ENCODE measurements around the gene IL6R.
A peak's percentile ranks its signal among the peaks of the same experiment; 100 is the strongest.

The IL6R gene

GRCh38 chr1:154427173-154428139 is 22.3 kb downstream of the IL6R start:
- DNase-seq (ENCODE audit: low read depth in 3 of 3): no peak

- DNase-seq (ENCODE audit: low read depth in 3 of 3): no peak
These were observed 24.0 kb downstream of the IL6R start for GRCh38 chr1:154429118-154429517.

GRCh38 chr1:154429841-154430611 is 24.9 kb downstream of the IL6R start:
- DNase-seq (ENCODE audit: low read depth in 3 of 3): no peak

- DNase-seq (ENCODE audit: low read depth in 3 of 3): no peak
These were observed 25.8 kb downstream of the IL6R start for GRCh38 chr1:154430903-154431302.

- peak in 2 of 3 donors; percentile 53 to 58 for DNase-seq (ENCODE audit: low read depth in 3 of 3)
These were observed 26.6 kb downstream of the IL6R start for GRCh38 chr1:154431586-154432373.

- DNase-seq (ENCODE audit: low read depth in 3 of 3): peak in 1 of 3 donors; percentile 37
These were observed 28.1 kb downstream of the IL6R start for GRCh38 chr1:154433161-154433764.

GRCh38 chr1:154434346-154435085 is 29.4 kb downstream of the IL6R start:
- DNase-seq (ENCODE audit: low read depth in 3 of 3): no peak

- DNase-seq (ENCODE audit: low read depth in 3 of 3): no peak
These were observed 30.6 kb downstream of the IL6R start for GRCh38 chr1:154435599-154436200.

GRCh38 chr1:154436433-154436832 is 31.3 kb downstream of the IL6R start:
- no peak for DNase-seq (ENCODE audit: low read depth in 3 of 3)

GRCh38 chr1:154440036-154440804 is 35.1 kb downstream of the IL6R start:
- DNase-seq (ENCODE audit: low read depth in 3 of 3): no peak

GRCh38 chr1:154441241-154441888 is 36.2 kb downstream of the IL6R start:
- DNase-seq (ENCODE audit: low read depth in 3 of 3): no peak

GRCh38 chr1:154442006-154442740 is 37.0 kb downstream of the IL6R start:
- no peak for DNase-seq (ENCODE audit: low read depth in 3 of 3)

GRCh38 chr1:154443274-154444013 is 38.3 kb downstream of the IL6R start:
- no peak for DNase-seq (ENCODE audit: low read depth in 3 of 3)

- DNase-seq (ENCODE audit: low read depth in 3 of 3): no peak
These were observed 39.9 kb downstream of the IL6R start for GRCh38 chr1:154445040-154445472.

GRCh38 chr1:154446292-154446691 is 41.1 kb downstream of the IL6R start:
- DNase-seq (ENCODE audit: low read depth in 3 of 3): no peak

- no peak for DNase-seq (ENCODE audit: low read depth in 3 of 3)
These were observed 41.6 kb downstream of the IL6R start for GRCh38 chr1:154446789-154447188.

GRCh38 chr1:154448331-154448811 is 43.2 kb downstream of the IL6R start:
- DNase-seq (ENCODE audit: low read depth in 3 of 3): no peak
